Liver (tissue), 9 donors: Measurements from ENCODE around the gene SPRR4. TPM values are rescaled to one million over a fixed set of nuclear protein-coding genes. Genes with fewer than 3 reads are reported as not detected.

Source experiments
- DNase-seq: peaks from one replicate; pipeline ENCODE4 v3.0.0-alpha.2; 2017; ENCODE audit warnings: low spot score
- H3K27ac ChIP-seq, 2 donors: one replicate each; pipeline ENCODE4 v1.7.0; 2013; ENCODE audit warnings: inconsistent platforms in 2 of 2, low read length in 2 of 2, control low read depth in 1 of 2, low read depth in 1 of 2, mild to moderate bottlenecking in 1 of 2
- H3K27me3 ChIP-seq, 4 donors: one replicate each; pipeline versions ENCODE4 v1.6.1 to v1.7.0; 2013; ENCODE audit warnings: low read length in 3 of 4, inconsistent platforms in 1 of 4, mild to moderate bottlenecking in 1 of 4, moderate library complexity in 1 of 4; ENCODE audit not compliant: control insufficient read depth in 4 of 4, insufficient read depth in 4 of 4
- H3K36me3 ChIP-seq, 4 donors: one replicate each; pipeline versions ENCODE4 v1.6.1 to v1.7.0; 2013; ENCODE audit warnings: low read length in 3 of 4, mild to moderate bottlenecking in 3 of 4, low read depth in 1 of 4, moderate library complexity in 1 of 4; ENCODE audit not compliant: control insufficient read depth in 4 of 4, insufficient read depth in 3 of 4
- H3K4me1 ChIP-seq, 4 donors: one replicate each; pipeline versions ENCODE4 v1.6.1 to v1.7.0; 2013; ENCODE audit warnings: low read length in 3 of 4, mild to moderate bottlenecking in 3 of 4, moderate library complexity in 1 of 4; ENCODE audit not compliant: control insufficient read depth in 4 of 4, insufficient read depth in 4 of 4
- H3K4me3 ChIP-seq, 3 donors: one replicate each; pipeline versions ENCODE4 v1.6.1 to v1.7.0; 2013; ENCODE audit warnings: low read length in 3 of 3, control low read depth in 1 of 3, low read depth in 1 of 3, mild to moderate bottlenecking in 1 of 3
- H3K9ac ChIP-seq, 2 donors: one replicate each; pipeline ENCODE4 v1.7.0; 2013; ENCODE audit warnings: low read length in 2 of 2, mild to moderate bottlenecking in 2 of 2, moderate library complexity in 2 of 2, control low read depth in 1 of 2, low read depth in 1 of 2
- H3K9me3 ChIP-seq, 4 donors: one replicate each; pipeline versions ENCODE4 v1.6.1 to v1.7.0; 2013; ENCODE audit warnings: low read length in 3 of 4; ENCODE audit not compliant: control insufficient read depth in 4 of 4
- ATF3 ChIP-seq: IDR thresholded peaks from 2 replicates; pipeline ENCODE4 v1.6.1; 2016; ENCODE audit warnings: antibody characterized with exemption
- EGR1 ChIP-seq, 2 donors: IDR thresholded peaks; 2 replicates each; pipeline ENCODE4 v1.6.1; 2016 to 2018; ENCODE audit warnings: antibody characterized with exemption in 2 of 2, low read depth in 2 of 2
- FOXA1 ChIP-seq: IDR thresholded peaks from 2 replicates; pipeline ENCODE4 v1.6.1; 2016; ENCODE audit warnings: antibody characterized with exemption
- FOXA2 ChIP-seq: IDR thresholded peaks from 2 replicates; pipeline ENCODE4 v1.6.1; 2016; ENCODE audit warnings: antibody characterized with exemption
- GABPA ChIP-seq, 2 donors: IDR thresholded peaks in 1 of 2; conservative IDR thresholded peaks in 1 of 2; 2 replicates each; pipeline ENCODE4 v1.6.1; 2016; ENCODE audit warnings: antibody characterized with exemption in 2 of 2, mild to moderate bottlenecking in 1 of 2, moderate library complexity in 1 of 2
- HNF4A ChIP-seq, 2 donors: conservative IDR thresholded peaks; 2 replicates each; pipeline ENCODE4 v1.6.1; 2016; ENCODE audit warnings: antibody characterized with exemption in 2 of 2, mild to moderate bottlenecking in 2 of 2
- HNF4G ChIP-seq: IDR thresholded peaks from 2 replicates; pipeline ENCODE4 v1.6.1; 2016; ENCODE audit warnings: antibody characterized with exemption
- JUND ChIP-seq, 2 donors: IDR thresholded peaks; 2 replicates each; pipeline ENCODE4 v1.6.1; 2016; ENCODE audit warnings: antibody characterized with exemption in 2 of 2
- MAX ChIP-seq: IDR thresholded peaks from 2 replicates; pipeline ENCODE4 v1.6.1; 2016; ENCODE audit warnings: antibody characterized with exemption
- NR2F2 ChIP-seq: IDR thresholded peaks from 2 replicates; pipeline ENCODE4 v1.6.1; 2016; ENCODE audit warnings: antibody characterized with exemption
- RAD21 ChIP-seq, 2 donors: IDR thresholded peaks; 2 replicates each; pipeline ENCODE4 v1.6.1; 2016; ENCODE audit warnings: antibody characterized with exemption in 2 of 2, mild to moderate bottlenecking in 2 of 2
- REST ChIP-seq: IDR thresholded peaks from 2 replicates; pipeline ENCODE4 v1.6.1; 2016; ENCODE audit warnings: antibody characterized with exemption, mild to moderate bottlenecking
- RXRA ChIP-seq, 2 donors: IDR thresholded peaks; 2 replicates each; pipeline ENCODE4 v1.6.1; 2017 to 2018; ENCODE audit warnings: antibody characterized with exemption in 2 of 2, mild to moderate bottlenecking in 1 of 2
- TAF1 ChIP-seq: conservative IDR thresholded peaks from 2 replicates; pipeline ENCODE4 v1.6.1; 2016; ENCODE audit warnings: antibody characterized with exemption, mild to moderate bottlenecking
- YY1 ChIP-seq: IDR thresholded peaks from 2 replicates; pipeline ENCODE4 v1.6.1; 2016; ENCODE audit warnings: antibody characterized with exemption, mild to moderate bottlenecking
- ZBTB33 ChIP-seq: IDR thresholded peaks from 2 replicates; pipeline ENCODE4 v1.6.1; 2016; ENCODE audit warnings: antibody characterized with exemption
- WGBS: extraction: QIAGEN DNeasy Blood & Tissue Kit; methylation state at CpG from one replicate; pipeline ENCODE4 v1.1.7; 2013; 5-methylcytosine and 5-hydroxymethylcytosine counted together
- polyA plus RNA-seq, 2 donors: library from polyadenylated mRNA; stranded (reverse) in 1 of 2; unstranded in 1 of 2; fragments of 200-250 nt in 1 of 2; fragments of >200 nt in 1 of 2; fragmentation: Nextera tagmentation in 1 of 2; extraction: Ambion mirVana in 1 of 2; gene quantifications; one replicate each; pipeline versions ENCODE4 v1.2.1 to v1.2.3, GENCODE V29; 2013 to 2015
- total RNA-seq, 2 donors: library from RNA; depleted of rRNA; stranded (reverse); fragments of >200 nt; gene quantifications; one replicate each; pipeline ENCODE4 v1.2.3, GENCODE V29; 2014
- donor health status: healthy.
- donor health status: healthy.
- donor health status: healthy.
- donor health status: healthy.
- donor health status: healthy.

SPRR4 gene
- total and polyA plus RNA-seq, 4 donors = not detected

GRCh38 chr1:152961226-152961891 lies 9.1 kb upstream of the SPRR4 start:
- no peaks in the 10 kb centered on the region for H3K27me3 ChIP-seq
- no peak for TF ChIP-seq JUND (IDR thresholded peaks at IDR 0.05)
- no peak for TF ChIP-seq MAX
- no peak for TF ChIP-seq NR2F2
- TF ChIP-seq RAD21 (IDR thresholded peaks at IDR 0.05) = no peak
- TF ChIP-seq HNF4A (conservative IDR thresholded peaks at IDR 0.05) = no peak
- TF ChIP-seq HNF4G = no peak
- TF ChIP-seq FOXA1 = no peak
- TF ChIP-seq EGR1 (IDR thresholded peaks at IDR 0.05; ENCODE audit: low read depth in 2 of 2) = no peak
- TF ChIP-seq YY1 = no peak
- no peak for TF ChIP-seq ZBTB33
- TF ChIP-seq GABPA (IDR thresholded peaks at IDR 0.05 in 1 of 2, conservative IDR thresholded peaks at IDR 0.05 in 1 of 2) = no peak
- TF ChIP-seq FOXA2 = no peak
- TF ChIP-seq ATF3 = no peak
- no peak for TF ChIP-seq RXRA (IDR thresholded peaks at IDR 0.05)
- TF ChIP-seq TAF1 = no peak
- H3K4me1 ChIP-seq = peaks cover 0 to 14% (median 11%) of the 10 kb centered on the region in 4 donors
- H3K27ac ChIP-seq = no peak overlapping the region
- no peak overlapping the region for H3K4me3 ChIP-seq
- no peak overlapping the region for H3K9ac ChIP-seq
- no peak for DNase-seq
- H3K36me3 ChIP-seq = no peaks in the 10 kb centered on the region
- no peaks in the 10 kb centered on the region for H3K9me3 ChIP-seq
- 91% methylated on average over 7 of the region's 7 CpGs for WGBS

GRCh38 chr1:152962876-152963415 lies 7.5 kb upstream of the SPRR4 start:
- Histone ChIP-seq H3K27ac (no peak overlapping the region), H3K9ac (no peak overlapping the region), H3K4me1 (peaks cover 0 to 14% (median 11%) of the 10 kb centered on the region in 4 donors), H3K27me3 (no peaks in the 10 kb centered on the region), H3K4me3 (no peak overlapping the region), H3K9me3 (no peaks in the 10 kb centered on the region), H3K36me3 (no peaks in the 10 kb centered on the region)
- 82% methylated on average over 2 of the region's 2 CpGs for WGBS
- DNase-seq = no peak
- TF ChIP-seq JUND (IDR thresholded peaks at IDR 0.05) = no peak
- no peak for TF ChIP-seq HNF4A (conservative IDR thresholded peaks at IDR 0.05)
- TF ChIP-seq ZBTB33 = no peak
- no peak for TF ChIP-seq HNF4G
- no peak for TF ChIP-seq REST
- no peak for TF ChIP-seq GABPA (IDR thresholded peaks at IDR 0.05 in 1 of 2, conservative IDR thresholded peaks at IDR 0.05 in 1 of 2)
